Activated CD4-positive, alpha-beta T cell treated with anti-CD3 and anti-CD28 coated beads, Interleukin-10, Interleukin-2, amounts not matched to agents 100 ng/mL and 50 ng/mL, durations not matched to agents 16 hours and 8 hours (primary cell): ENCODE results near the gene KLHDC1.

Source experiments
- DNase-seq: peaks from one replicate; pipeline ENCODE4 v3.0.0-alpha.2; 2020

KLHDC1 gene

DNA sequence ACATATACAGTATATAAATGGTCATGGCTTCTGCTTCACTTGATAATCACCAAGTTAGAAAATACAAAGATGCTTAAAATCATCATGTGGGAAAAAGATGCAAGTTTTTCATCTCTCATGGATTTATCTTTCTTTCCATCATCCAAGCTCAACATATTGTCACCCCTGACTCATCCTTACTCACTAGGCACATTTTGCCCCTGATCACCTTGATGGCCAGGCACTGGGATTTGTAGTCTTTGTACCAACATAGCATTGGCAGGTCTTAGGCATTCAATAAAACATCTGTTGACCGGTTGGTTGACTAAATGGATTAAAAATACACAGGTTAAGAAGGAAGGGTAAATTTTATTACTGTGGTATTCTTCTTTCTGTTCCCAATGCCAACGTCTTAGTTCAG is 103.1 kb downstream of the KLHDC1 start:
- DNase-seq: no peak
